Stimulated activated memory B cell treated with anti-CD40 and anti-IgM and Interleukin-4, amounts not matched to agents 10 μg/mL and 1 μg/mL and 100 μg/mL, for 72 hours (primary cell): ENCODE measurements around the gene HSD17B4.
"Not testable (repeated sequence)": the region's sequence is repeated elsewhere in the genome, so short reads cannot be mapped to it uniquely, and the experiment has no call there.

Experiments
- ATAC-seq: fragments of 150-1000 bp; cut with Tn5 transposase; 2 replicates; pipeline ENCODE4 v1.10.0; 2021
- H3K27ac Mint-ChIP-seq: one replicate; pipeline ENCODE4 v1.8.0; 2022; ENCODE audit warnings: mild to moderate bottlenecking, mixed read lengths
- H3K27me3 Mint-ChIP-seq: one replicate; pipeline ENCODE4 v1.8.0; 2022; ENCODE audit warnings: mixed read lengths
- H3K36me3 Mint-ChIP-seq: one replicate; pipeline ENCODE4 v1.8.0; 2022; ENCODE audit warnings: mixed read lengths
- H3K4me1 Mint-ChIP-seq: one replicate; pipeline ENCODE4 v1.8.0; 2022; ENCODE audit warnings: mixed read lengths
- H3K4me3 Mint-ChIP-seq: one replicate; pipeline ENCODE4 v1.8.0; 2022; ENCODE audit warnings: mild to moderate bottlenecking, moderate library complexity, mixed read lengths
- H3K9me3 Mint-ChIP-seq: one replicate; pipeline ENCODE4 v1.8.0; 2022; ENCODE audit warnings: mixed read lengths

The HSD17B4 gene, protein sequence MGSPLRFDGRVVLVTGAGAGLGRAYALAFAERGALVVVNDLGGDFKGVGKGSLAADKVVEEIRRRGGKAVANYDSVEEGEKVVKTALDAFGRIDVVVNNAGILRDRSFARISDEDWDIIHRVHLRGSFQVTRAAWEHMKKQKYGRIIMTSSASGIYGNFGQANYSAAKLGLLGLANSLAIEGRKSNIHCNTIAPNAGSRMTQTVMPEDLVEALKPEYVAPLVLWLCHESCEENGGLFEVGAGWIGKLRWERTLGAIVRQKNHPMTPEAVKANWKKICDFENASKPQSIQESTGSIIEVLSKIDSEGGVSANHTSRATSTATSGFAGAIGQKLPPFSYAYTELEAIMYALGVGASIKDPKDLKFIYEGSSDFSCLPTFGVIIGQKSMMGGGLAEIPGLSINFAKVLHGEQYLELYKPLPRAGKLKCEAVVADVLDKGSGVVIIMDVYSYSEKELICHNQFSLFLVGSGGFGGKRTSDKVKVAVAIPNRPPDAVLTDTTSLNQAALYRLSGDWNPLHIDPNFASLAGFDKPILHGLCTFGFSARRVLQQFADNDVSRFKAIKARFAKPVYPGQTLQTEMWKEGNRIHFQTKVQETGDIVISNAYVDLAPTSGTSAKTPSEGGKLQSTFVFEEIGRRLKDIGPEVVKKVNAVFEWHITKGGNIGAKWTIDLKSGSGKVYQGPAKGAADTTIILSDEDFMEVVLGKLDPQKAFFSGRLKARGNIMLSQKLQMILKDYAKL

DNA sequence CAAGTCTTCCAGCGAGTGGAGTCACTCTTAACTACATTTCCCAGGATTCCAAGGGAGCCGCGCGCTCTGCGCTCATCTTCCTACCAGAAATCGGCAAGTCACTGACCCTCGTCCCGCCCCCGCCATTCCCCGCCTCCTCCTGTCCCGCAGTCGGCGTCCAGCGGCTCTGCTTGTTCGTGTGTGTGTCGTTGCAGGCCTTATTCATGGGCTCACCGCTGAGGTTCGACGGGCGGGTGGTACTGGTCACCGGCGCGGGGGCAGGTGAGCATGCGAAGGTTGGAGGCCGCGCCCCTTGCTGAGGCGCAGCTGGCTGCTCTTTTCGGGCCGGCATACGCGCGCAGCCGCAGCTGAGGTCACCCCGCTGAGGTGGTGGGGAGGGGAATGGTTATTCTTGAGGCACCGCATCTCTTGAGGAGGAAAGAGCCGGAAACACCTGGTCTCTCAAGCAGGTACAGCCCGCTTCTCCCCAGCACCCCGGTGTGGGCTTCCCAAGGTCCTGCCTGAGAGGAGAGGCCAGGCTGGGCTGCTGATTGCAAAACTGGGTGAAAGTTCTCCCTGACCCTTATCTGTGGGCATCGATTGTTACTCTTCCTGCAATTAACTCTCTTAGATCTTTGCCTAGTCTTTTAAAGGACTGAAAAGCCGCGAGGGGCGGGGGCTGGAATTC lies at the start of gene HSD17B4:
Gene HSD17B4 (plus strand): TSS at position 125 of the 667 bp plus-strand sequence. CDS start 79 bp downstream, at position 204.
- Mint-ChIP-seq H3K4me1 (peaks cover 50% of the 10 kb centered on the region), H3K36me3 (peaks cover 14% of the 10 kb centered on the region), H3K27me3 (no peaks in the 10 kb centered on the region), H3K27ac (peak within 1 kb of the TSS; percentile 91), H3K9me3 (peaks cover 9% of the 10 kb centered on the region), H3K4me3 (peak within 1 kb of the TSS; percentile 94)
- peak; percentile 98 for ATAC-seq

DNA sequence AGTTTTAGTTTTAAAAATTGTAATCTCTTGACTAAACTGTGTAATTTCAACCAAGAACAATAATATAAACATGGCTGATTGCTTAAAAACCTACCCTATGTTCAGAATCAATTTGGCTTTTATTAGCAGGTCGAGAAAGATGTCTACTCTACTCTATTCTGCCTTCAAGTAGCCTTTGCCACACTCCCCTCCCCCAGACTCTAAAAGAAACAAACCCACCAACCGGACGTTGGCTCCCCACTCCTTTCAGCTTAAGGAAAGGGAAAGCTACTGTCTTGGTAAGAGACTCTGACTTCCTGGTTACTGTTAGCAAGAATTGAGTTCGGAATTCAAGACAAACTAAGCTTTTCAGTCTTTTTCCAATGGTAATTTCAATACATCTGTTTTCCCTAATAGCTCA lies 49.7 kb upstream of the HSD17B4 start:
- Mint-ChIP-seq H3K4me1 (peaks cover 52% of the 10 kb centered on the region), H3K36me3 (no peaks in the 10 kb centered on the region), H3K27ac (peak overlapping the region; percentile 64), H3K4me3 (no peak overlapping the region), H3K27me3 (no peaks in the 10 kb centered on the region), H3K9me3 (no peaks in the 10 kb centered on the region)
- no peak for ATAC-seq

DNA sequence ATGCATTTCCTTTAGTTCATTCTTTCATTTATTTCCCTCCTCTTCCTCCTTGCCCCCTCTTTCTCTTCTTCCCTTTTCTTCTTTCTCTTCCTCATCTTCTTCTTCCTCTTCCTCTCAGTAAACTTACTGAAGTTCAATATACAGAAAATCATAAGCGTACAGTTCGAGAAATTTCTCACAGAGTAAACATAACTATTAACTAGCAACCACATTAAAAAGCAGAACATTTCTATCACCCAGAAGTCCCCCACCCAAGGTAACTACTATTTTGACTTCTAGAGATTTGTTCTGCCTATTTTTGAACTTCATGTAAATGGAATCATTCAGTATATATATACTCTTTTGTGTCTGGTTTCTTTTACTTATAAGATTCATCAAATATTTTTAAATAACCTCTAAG lies 48.3 kb upstream of the HSD17B4 start:
- H3K4me1 Mint-ChIP-seq = peaks cover 42% of the 10 kb centered on the region
- no peaks in the 10 kb centered on the region for H3K27me3 Mint-ChIP-seq
- no peak overlapping the region for H3K4me3 Mint-ChIP-seq
- no peaks in the 10 kb centered on the region for H3K9me3 Mint-ChIP-seq
- H3K36me3 Mint-ChIP-seq = no peaks in the 10 kb centered on the region
- no peak for ATAC-seq
- peak overlapping the region; percentile 63 for H3K27ac Mint-ChIP-seq

DNA sequence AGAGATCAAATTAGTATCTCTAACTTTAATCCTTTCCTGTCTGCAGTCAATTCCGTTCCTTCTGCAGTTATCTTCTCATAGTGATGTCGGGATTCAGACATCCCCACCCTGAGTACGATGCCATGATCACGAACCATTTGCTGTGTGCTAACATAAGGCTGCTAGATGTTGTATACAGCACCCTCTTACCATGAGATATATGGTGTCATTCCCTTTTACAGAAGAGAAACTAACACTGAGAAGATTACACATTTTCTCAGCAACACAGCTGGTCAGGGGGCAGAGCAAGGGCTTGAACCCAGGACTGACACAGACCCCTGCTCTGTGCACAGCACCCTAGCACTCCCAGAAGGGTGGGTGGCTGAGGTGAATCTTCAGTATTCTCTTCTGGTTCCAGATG lies 46.9 kb upstream of the HSD17B4 start:
- no peaks in the 10 kb centered on the region for H3K27me3 Mint-ChIP-seq
- H3K36me3 Mint-ChIP-seq = no peaks in the 10 kb centered on the region
- no peak overlapping the region for H3K4me3 Mint-ChIP-seq
- peaks cover 47% of the 10 kb centered on the region for H3K4me1 Mint-ChIP-seq
- ATAC-seq = peak; percentile 8
- peak overlapping the region; percentile 63 for H3K27ac Mint-ChIP-seq
- no peaks in the 10 kb centered on the region for H3K9me3 Mint-ChIP-seq

- Mint-ChIP-seq H3K27me3 (no peaks in the 10 kb centered on the region), H3K27ac (peak overlapping the region; percentile 63), H3K9me3 (no peaks in the 10 kb centered on the region), H3K4me1 (peaks cover 59% of the 10 kb centered on the region), H3K36me3 (no peaks in the 10 kb centered on the region), H3K4me3 (no peak overlapping the region)
- no peak for ATAC-seq
Measured at GRCh38 chr5:119406551-119407110, 45.7 kb upstream of the HSD17B4 start.

- Mint-ChIP-seq H3K9me3 (no peaks in the 10 kb centered on the region), H3K27ac (peak overlapping the region; percentile 92), H3K4me1 (peaks cover 57% of the 10 kb centered on the region), H3K4me3 (no peak overlapping the region), H3K27me3 (no peaks in the 10 kb centered on the region), H3K36me3 (no peaks in the 10 kb centered on the region)
- no peak for ATAC-seq
Measured at GRCh38 chr5:119409235-119409815, 43.0 kb upstream of the HSD17B4 start.

GRCh38 chr5:119410448-119411159 lies 41.7 kb upstream of the HSD17B4 start:
- Mint-ChIP-seq H3K4me3 (no peak overlapping the region), H3K27ac (peak overlapping the region; percentile 92), H3K4me1 (peaks cover 59% of the 10 kb centered on the region), H3K9me3 (peaks cover 3% of the 10 kb centered on the region), H3K27me3 (no peaks in the 10 kb centered on the region), H3K36me3 (no peaks in the 10 kb centered on the region)
- ATAC-seq = no peak

GRCh38 chr5:119411361-119412278 lies 40.7 kb upstream of the HSD17B4 start:
- Mint-ChIP-seq H3K4me3 (peak overlapping the region; percentile 93), H3K27me3 (no peaks in the 10 kb centered on the region), H3K4me1 (peaks cover 60% of the 10 kb centered on the region), H3K36me3 (no peaks in the 10 kb centered on the region), H3K27ac (peak overlapping the region; percentile 92), H3K9me3 (peaks cover 3% of the 10 kb centered on the region)
- peak; percentile 76 for ATAC-seq

DNA sequence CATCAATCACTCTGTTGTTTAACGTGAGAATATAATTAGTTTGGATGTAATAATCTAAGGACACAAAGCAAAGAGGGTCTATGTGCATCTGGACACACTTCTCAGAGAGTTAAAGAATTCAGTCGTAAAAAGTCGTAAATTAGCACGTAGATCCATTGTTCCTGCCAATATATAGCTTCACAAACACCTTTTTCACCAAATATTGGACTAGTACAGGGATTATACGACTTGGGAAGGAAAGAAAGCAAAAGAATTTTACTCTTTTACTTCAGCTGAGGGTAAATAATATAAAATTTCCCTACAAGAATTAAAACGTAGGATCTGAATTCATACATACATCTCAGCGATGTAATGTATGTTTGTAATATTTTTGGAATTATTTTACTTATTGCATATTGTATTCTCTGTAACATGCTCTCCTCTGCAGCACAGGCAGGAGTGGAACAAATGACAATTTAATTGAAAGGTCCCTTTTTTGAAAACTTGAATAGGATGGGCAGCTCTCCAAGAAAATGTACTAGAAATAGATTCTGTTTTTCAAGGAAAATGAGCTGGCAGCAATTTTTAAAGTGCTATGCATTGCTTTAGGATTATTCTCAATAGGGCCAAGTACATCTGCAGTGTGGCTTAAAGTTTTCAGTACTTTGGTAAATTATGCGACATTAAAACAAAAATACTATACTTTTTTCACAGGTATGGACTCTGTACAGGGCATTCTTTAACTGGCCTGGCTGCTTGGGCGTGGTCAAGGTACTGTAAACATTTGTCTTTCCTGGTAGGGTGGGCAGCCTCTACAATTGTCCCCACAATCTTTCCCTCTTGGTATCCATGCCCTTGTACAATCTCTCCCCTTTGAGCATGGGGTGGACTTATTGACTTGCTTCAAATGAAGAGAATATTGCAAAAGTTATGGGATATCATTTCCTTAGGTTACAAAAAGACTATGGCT lies 39.7 kb upstream of the HSD17B4 start:
- H3K4me3 Mint-ChIP-seq = peak overlapping the region; percentile 93

GRCh38 chr5:119414124-119414734 lies 38.1 kb upstream of the HSD17B4 start:
- not testable (repeated sequence) for H3K36me3 Mint-ChIP-seq, H3K27me3 Mint-ChIP-seq, H3K9me3 Mint-ChIP-seq
- Mint-ChIP-seq H3K4me1 (peaks cover 84% of the 10 kb centered on the region), H3K27ac (peak overlapping the region; percentile 88), H3K4me3 (peak overlapping the region; percentile 44)
- ATAC-seq = peak; percentile 85

More for the DNA sequence above, 39.7 kb upstream of the HSD17B4 start:
- no peaks in the 10 kb centered on the region for H3K36me3 Mint-ChIP-seq
- H3K27ac Mint-ChIP-seq = peak overlapping the region; percentile 92
- peaks cover 69% of the 10 kb centered on the region for H3K4me1 Mint-ChIP-seq
- no peaks in the 10 kb centered on the region for H3K27me3 Mint-ChIP-seq
- H3K9me3 Mint-ChIP-seq = peaks cover 5% of the 10 kb centered on the region
- no peak for ATAC-seq

DNA sequence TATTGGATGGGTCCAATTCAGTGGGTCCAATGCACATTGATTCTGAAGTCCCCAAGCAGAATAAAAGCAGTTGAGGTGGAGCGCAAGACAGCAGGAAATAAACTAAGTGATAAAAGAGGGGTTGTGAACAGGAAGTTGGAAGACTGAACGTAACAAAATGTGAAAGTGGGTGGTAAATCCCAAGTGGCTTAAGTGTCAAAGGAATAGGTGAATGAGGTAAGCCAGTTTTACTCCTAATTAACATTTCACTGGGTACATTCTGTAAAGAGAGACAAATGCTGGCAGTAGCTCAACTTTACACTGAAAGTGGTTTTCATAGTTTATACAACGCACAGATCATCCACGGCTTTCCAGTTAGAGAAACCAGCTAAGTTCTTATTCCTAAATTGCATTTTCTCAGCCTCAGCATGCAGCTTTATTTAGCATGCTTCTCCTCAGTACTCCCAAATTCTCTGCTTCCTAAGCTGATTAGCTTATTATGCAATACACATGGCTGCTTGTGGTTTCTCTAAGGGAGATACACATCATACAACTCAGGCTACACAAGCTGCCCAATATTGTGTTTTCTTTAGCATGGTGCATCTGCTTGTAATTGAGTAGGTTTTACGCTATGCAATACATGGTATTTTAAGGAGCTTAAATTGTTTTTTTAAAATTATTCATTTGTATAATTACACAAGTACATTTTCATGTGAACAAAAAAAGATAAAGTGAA lies 34.2 kb upstream of the HSD17B4 start:
- Mint-ChIP-seq H3K36me3 (no peaks in the 10 kb centered on the region), H3K4me3 (no peak overlapping the region), H3K9me3 (peaks cover 5% of the 10 kb centered on the region), H3K27me3 (no peaks in the 10 kb centered on the region), H3K27ac (peak overlapping the region; percentile 88), H3K4me1 (peaks cover 67% of the 10 kb centered on the region)
- peak; percentile 31 for ATAC-seq

DNA sequence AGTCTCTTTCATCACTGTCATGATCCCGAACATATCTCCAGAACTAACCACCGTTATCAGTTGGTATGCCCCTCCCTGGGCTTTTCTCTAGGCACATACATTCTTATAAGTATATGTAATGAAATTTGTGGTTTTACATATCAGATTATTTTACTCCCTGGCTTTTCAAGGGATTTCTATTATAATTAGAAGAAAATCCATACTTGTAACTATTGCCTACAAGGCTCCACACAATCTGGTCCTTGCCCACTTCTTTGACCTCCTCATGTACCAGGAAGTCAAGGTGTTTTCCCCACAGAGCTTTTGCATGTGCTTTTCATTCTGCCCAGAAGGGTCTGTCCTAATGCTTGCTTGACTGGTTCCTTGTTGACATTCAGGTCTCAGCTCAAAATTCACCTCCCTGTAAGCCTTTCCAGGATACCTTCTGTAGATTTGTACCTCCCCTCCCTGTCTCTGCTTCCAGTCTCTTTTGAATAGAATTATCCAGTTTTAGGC lies 33.6 kb upstream of the HSD17B4 start:
- ATAC-seq = peak; percentile 86
- peaks cover 67% of the 10 kb centered on the region for H3K4me1 Mint-ChIP-seq
- H3K27ac Mint-ChIP-seq = peak overlapping the region; percentile 88
- H3K9me3 Mint-ChIP-seq = peaks cover 5% of the 10 kb centered on the region
- no peaks in the 10 kb centered on the region for H3K36me3 Mint-ChIP-seq
- H3K27me3 Mint-ChIP-seq = no peaks in the 10 kb centered on the region
- no peak overlapping the region for H3K4me3 Mint-ChIP-seq
